C4-2B (cell line): Measurements from ENCODE around the gene PLPP3.

Experiments used
- ZFX ChIP-seq: fragments of 450-650 bp; IDR thresholded peaks from 2 replicates; pipeline ENCODE4 v1.6.1; 2017
- TF ChIP-seq, protein P1 (sequence below): fragments of 450-650 bp; conservative IDR thresholded peaks from 2 replicates; pipeline ENCODE4 v1.5.1; 2017; ENCODE audit warnings: mild to moderate bottlenecking

DNA sequence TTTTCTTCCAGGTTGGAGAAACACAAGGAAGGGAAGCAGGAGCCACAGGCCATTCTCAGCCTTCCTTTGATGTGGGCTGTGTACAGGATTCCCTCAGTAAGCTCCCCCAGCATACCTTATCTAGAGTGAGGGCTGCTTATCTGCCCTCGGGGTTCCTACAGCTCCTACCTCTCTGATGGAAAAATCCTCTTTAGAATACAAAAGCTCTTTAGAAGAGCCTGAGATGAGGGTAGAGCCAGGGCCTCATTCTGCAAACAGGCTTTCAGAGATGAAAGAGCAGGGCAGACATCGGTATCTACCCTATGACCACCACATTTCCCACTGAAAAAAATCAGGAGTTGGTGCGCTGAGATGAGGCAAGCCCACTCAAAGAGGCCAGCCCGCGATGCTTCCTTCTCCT is 85.1 kb downstream of the PLPP3 start:
- TF ChIP-seq, protein P1, sequence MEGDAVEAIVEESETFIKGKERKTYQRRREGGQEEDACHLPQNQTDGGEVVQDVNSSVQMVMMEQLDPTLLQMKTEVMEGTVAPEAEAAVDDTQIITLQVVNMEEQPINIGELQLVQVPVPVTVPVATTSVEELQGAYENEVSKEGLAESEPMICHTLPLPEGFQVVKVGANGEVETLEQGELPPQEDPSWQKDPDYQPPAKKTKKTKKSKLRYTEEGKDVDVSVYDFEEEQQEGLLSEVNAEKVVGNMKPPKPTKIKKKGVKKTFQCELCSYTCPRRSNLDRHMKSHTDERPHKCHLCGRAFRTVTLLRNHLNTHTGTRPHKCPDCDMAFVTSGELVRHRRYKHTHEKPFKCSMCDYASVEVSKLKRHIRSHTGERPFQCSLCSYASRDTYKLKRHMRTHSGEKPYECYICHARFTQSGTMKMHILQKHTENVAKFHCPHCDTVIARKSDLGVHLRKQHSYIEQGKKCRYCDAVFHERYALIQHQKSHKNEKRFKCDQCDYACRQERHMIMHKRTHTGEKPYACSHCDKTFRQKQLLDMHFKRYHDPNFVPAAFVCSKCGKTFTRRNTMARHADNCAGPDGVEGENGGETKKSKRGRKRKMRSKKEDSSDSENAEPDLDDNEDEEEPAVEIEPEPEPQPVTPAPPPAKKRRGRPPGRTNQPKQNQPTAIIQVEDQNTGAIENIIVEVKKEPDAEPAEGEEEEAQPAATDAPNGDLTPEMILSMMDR, result no peak
- TF ChIP-seq ZFX, result no peak
